Ovary (tissue), 9 donors: Measurements from ENCODE around the gene ALDH9A1. TPM values are rescaled to one million over a fixed set of nuclear protein-coding genes. Genes with fewer than 3 reads are reported as not detected.
"Not testable (repeated sequence)": the region's sequence is repeated elsewhere in the genome, so short reads cannot be mapped to it uniquely, and the experiment has no call there.

ENCODE experiments used
- DNase-seq, 5 donors: peaks; one replicate each; pipeline ENCODE4 v3.0.0-alpha.2; 2019 to 2020
- H3K27ac ChIP-seq, 2 donors: fragments of 200-600 bp; one replicate each; pipeline versions ENCODE4 v1.5.1 to v1.8.0; 2019 to 2022
- H3K27me3 ChIP-seq: fragments of 200-600 bp; one replicate; pipeline ENCODE4 v1.8.0; 2022
- H3K36me3 ChIP-seq: fragments of 200-600 bp; sonication (generic); one replicate; pipeline ENCODE4 v1.5.1; 2019
- H3K4me1 ChIP-seq: one replicate; pipeline ENCODE4 v1.8.1; 2013; ENCODE audit warnings: mild to moderate bottlenecking, moderate library complexity; ENCODE audit not compliant: insufficient read depth
- H3K4me3 ChIP-seq: fragments of 200-600 bp; sonication (generic); one replicate; pipeline ENCODE4 v1.5.1; 2017
- H3K9me3 ChIP-seq, 2 donors: fragments of 200-600 bp in 1 of 2; sonication (generic) in 1 of 2; one replicate each; pipeline versions ENCODE4 v1.5.1 to v1.8.1; 2013 to 2019; ENCODE audit warnings: mild to moderate bottlenecking in 1 of 2, moderate library complexity in 1 of 2
- EP300 ChIP-seq: sonication (generic); formaldehyde crosslinking; IDR thresholded peaks from one replicate; pipeline ENCODE4 v1.6.1; 2017; ENCODE audit warnings: antibody characterized with exemption
- POLR2A ChIP-seq: fragments of 450-650 bp; IDR thresholded peaks from one replicate; pipeline ENCODE4 v1.6.1; 2017; ENCODE audit warnings: antibody characterized with exemption, mild to moderate bottlenecking, moderate library complexity
- WGBS, 3 donors: extraction: QIAGEN DNeasy Blood & Tissue Kit in 1 of 3; methylation state at CpG; one replicate each; pipeline versions ENCODE4 v1.1.5 to v1.1.7; 2013 to 2017; 5-methylcytosine and 5-hydroxymethylcytosine counted together
- intact Hi-C, 4 donors: fragments of 100-400 bp; cut with DNase I; formaldehyde crosslinking; loops; one replicate each; pipeline versions ENCODE4 v1.11.0 to v1.15.1; 2022 to 2023
- polyA plus RNA-seq, 2 donors: library from polyadenylated mRNA; stranded (reverse); fragments of 200-250 nt in 1 of 2; fragments of 350-450 nt in 1 of 2; fragmentation: Illumina TruSeq in 1 of 2; extraction: RNeasy Lipid Tissue Mini Kit (QIAGEN cat#74804) in 1 of 2; gene quantifications; one replicate each; pipeline ENCODE4 v1.2.3, GENCODE V29; 2013 to 2014
- total RNA-seq, 7 donors: library from RNA; depleted of rRNA in 2 of 7; stranded (reverse); fragments of >200 nt in 2 of 7; fragmentation: NEBNext Ultra II Directional in 3 of 7; extraction: Animal tissue kit (Norgen Biotek cat#: 25700) in 3 of 7; gene quantifications; one replicate each; pipeline versions ENCODE4 v1.1.0 to v1.2.4, GENCODE V29; 2016 to 2023
- TF ChIP-seq, protein P1 (sequence below), 3 donors: fragments of 450-650 bp in 2 of 3; fragments of 200-600 bp in 1 of 3; IDR thresholded peaks; one replicate each; pipeline versions ENCODE4 v1.5.1 to v1.8.0; 2016 to 2022; ENCODE audit warnings: antibody characterized with exemption in 3 of 3, mild to moderate bottlenecking in 1 of 3
- donor health status: DM: no; HTN: no; CAD: no; lungs with moderate emphysema.
- donor health status: DM: no; HTN: no; CAD: no.
- donor health status: Bipolar disorder and iron deficiency.
- donor health status: DM: yes; HTN: yes; CAD: no.
- donor health status: DM: no; HTN: no; CAD: no.
- donor health status: DM: yes; HTN: yes; CAD: no.

ALDH9A1 gene
- total and polyA plus RNA-seq, 9 donors: 38.7 to 174 (median 64.2) TPM

DNA sequence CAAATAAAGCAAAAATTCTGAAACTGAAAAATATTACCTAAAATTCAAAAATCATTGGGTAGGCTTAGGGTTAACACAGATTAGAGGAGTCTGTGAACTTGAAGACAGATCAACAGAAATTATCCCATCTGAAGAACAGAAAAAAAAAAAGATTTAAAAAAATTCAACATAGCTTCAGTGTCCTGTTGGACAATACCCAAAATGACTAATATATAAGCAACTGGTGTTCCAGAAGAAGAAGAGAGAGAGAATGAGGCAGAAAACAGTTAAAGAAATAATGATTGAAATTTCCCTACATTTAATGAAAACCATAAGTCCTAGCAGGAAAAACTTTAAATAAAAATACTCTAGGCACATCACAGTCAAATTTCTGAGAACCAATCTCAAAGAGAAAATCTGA lies 38.8 kb upstream of the ALDH9A1 start:
- Histone ChIP-seq H3K27me3 (no peaks in the 10 kb centered on the region), H3K27ac (no peak overlapping the region), H3K4me3 (no peak overlapping the region), H3K4me1 (no peaks in the 10 kb centered on the region), H3K36me3 (no peaks in the 10 kb centered on the region), H3K9me3 (no peaks in the 10 kb centered on the region)
- no peak for DNase-seq
- intact Hi-C loops: no loop called here
- TF ChIP-seq EP300 (no peak), POLR2A (no peak)
- TF ChIP-seq, protein P1, sequence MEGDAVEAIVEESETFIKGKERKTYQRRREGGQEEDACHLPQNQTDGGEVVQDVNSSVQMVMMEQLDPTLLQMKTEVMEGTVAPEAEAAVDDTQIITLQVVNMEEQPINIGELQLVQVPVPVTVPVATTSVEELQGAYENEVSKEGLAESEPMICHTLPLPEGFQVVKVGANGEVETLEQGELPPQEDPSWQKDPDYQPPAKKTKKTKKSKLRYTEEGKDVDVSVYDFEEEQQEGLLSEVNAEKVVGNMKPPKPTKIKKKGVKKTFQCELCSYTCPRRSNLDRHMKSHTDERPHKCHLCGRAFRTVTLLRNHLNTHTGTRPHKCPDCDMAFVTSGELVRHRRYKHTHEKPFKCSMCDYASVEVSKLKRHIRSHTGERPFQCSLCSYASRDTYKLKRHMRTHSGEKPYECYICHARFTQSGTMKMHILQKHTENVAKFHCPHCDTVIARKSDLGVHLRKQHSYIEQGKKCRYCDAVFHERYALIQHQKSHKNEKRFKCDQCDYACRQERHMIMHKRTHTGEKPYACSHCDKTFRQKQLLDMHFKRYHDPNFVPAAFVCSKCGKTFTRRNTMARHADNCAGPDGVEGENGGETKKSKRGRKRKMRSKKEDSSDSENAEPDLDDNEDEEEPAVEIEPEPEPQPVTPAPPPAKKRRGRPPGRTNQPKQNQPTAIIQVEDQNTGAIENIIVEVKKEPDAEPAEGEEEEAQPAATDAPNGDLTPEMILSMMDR (IDR thresholded peaks at IDR 0.05): no peak

DNA sequence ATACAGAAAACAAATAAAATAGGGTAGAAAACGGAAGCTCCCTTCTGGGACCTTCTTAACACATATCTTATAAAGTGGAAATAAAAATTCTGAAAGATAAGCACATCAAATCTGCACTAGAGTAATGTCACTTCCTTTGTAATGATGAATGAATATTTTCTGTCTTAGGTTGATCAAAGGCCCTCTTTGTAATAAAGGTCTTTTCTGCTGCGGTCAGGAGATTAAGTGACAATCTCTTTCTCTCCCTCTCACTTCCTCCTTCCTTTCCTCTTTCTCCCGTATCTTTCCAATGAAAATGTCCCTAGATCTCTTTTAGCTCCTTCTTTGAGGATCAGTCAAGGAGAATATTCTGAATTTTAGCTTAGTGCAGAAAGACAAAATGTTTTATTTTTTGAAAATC lies 36.5 kb upstream of the ALDH9A1 start:
- no peaks in the 10 kb centered on the region for H3K36me3 ChIP-seq
- no peaks in the 10 kb centered on the region for H3K9me3 ChIP-seq

DNA sequence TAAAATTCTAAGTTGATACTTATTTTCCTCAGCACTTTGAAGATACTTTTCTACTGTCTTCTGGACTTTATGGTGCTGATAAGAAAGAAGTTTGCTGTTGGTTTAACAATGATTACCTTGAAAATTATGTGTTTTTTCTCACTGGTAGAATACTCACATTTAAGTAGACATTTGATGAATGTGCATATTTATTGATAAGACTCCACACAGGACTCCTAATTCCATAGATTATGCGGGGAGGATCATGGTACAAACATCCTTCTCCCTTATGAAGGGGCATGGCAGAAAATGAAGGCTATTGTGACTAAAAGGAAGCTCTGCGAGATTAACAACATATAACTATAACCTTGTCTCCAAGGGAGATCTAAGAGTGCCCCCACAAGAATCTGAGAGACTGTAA lies 28.5 kb upstream of the ALDH9A1 start:
- no peaks in the 10 kb centered on the region for H3K9me3 ChIP-seq
- intact Hi-C loops: loop anchor here in 2 of 4 donors (5.0 to 10.0 kb wide), 2 partner anchors 115 to 188 kb away; no protein-coding TSS in a partner anchor
- no peak for DNase-seq
- H3K4me1 ChIP-seq: no peaks in the 10 kb centered on the region
- H3K27me3 ChIP-seq: no peaks in the 10 kb centered on the region
- no peak overlapping the region for H3K27ac ChIP-seq
- TF ChIP-seq EP300: no peak
- TF ChIP-seq POLR2A: no peak
- no peaks in the 10 kb centered on the region for H3K36me3 ChIP-seq
- no peak overlapping the region for H3K4me3 ChIP-seq
- 91 to 98% (median 94%) methylated on average over 2 of the region's 2 CpGs for WGBS, 3 donors

More for the DNA sequence above, 36.5 kb upstream of the ALDH9A1 start:
- no peaks in the 10 kb centered on the region for H3K27me3 ChIP-seq
- no peaks in the 10 kb centered on the region for H3K4me1 ChIP-seq
- WGBS, 3 donors: 91 to 95% (median 91%) methylated on average over 3 of the region's 3 CpGs
- TF ChIP-seq, protein P1 (IDR thresholded peaks at IDR 0.05): no peak
- no peak for TF ChIP-seq POLR2A
- no peak for TF ChIP-seq EP300
- no peak for DNase-seq
- H3K27ac ChIP-seq: no peak overlapping the region
- H3K4me3 ChIP-seq: no peak overlapping the region
- intact Hi-C loops: no loop called here

- H3K27ac ChIP-seq: no peak overlapping the region
- 86 to 92% (median 86%) methylated on average over 2 of the region's 2 CpGs for WGBS, 3 donors
Measured at GRCh38 chr1:165726169-165726568, 27.8 kb upstream of the ALDH9A1 start.

GRCh38 chr1:165717918-165718515 lies 19.7 kb upstream of the ALDH9A1 start:
- peak in 1 of 5 donors; percentile 22 for DNase-seq
- no peaks in the 10 kb centered on the region for H3K27me3 ChIP-seq
- H3K36me3 ChIP-seq: no peaks in the 10 kb centered on the region
- WGBS, 3 donors: 15 to 25% (median 15%) methylated on average over 4 of the region's 4 CpGs
- intact Hi-C loops: loop anchor here in 2 of 4 donors (10.0 kb wide), 1 partner anchor 197 kb away; no protein-coding TSS in a partner anchor
- H3K4me1 ChIP-seq: no peaks in the 10 kb centered on the region
- H3K9me3 ChIP-seq: no peaks in the 10 kb centered on the region
- no peak for TF ChIP-seq EP300
- TF ChIP-seq, protein P1 (IDR thresholded peaks at IDR 0.05): peak in 2 of 3 donors; percentile 31
- no peak overlapping the region for H3K27ac ChIP-seq
- H3K4me3 ChIP-seq: no peak overlapping the region

More at GRCh38 chr1:165726169-165726568, 27.8 kb upstream of the ALDH9A1 start:
- intact Hi-C loops: loop anchor here in 2 of 4 donors (5.0 to 10.0 kb wide), 2 partner anchors 114 to 189 kb away; no protein-coding TSS in a partner anchor
- H3K4me1 ChIP-seq: no peaks in the 10 kb centered on the region
- no peak overlapping the region for H3K4me3 ChIP-seq
- no peaks in the 10 kb centered on the region for H3K9me3 ChIP-seq
- DNase-seq: no peak
- H3K36me3 ChIP-seq: no peaks in the 10 kb centered on the region
- no peaks in the 10 kb centered on the region for H3K27me3 ChIP-seq
- TF ChIP-seq, protein P1 (IDR thresholded peaks at IDR 0.05): no peak
- TF ChIP-seq POLR2A: no peak
- TF ChIP-seq EP300: no peak

- not testable (repeated sequence) for H3K9me3 ChIP-seq, DNase-seq, H3K36me3 ChIP-seq, H3K4me1 ChIP-seq, H3K27me3 ChIP-seq, H3K4me3 ChIP-seq, H3K27ac ChIP-seq
- WGBS, 3 donors: 79 to 94% (median 88%) methylated on average over 8 of the region's 8 CpGs
- intact Hi-C loops: loop anchor here in 2 of 4 donors (10.0 kb wide), 1 partner anchor 198 kb away; no protein-coding TSS in a partner anchor
Measured at GRCh38 chr1:165716265-165717051, 18.1 kb upstream of the ALDH9A1 start.
